Endothelial cell of umbilical vein (primary cell): ENCODE measurements around the gene LAMB2. TPM values are rescaled to one million over a fixed set of nuclear protein-coding genes. Genes with fewer than 3 reads are reported as not detected.

ENCODE experiments used
- BruUV-seq: library from RNA; stranded (reverse); fragments of 400-500 nt; replicated peaks from 2 replicates; lab custom pipeline; 2021; lab: Mats Ljungman, UMichigan
- CTCF ChIA-PET: fragments of 300-600, 350-600 bp; sonication (Branson Sonifier 250); formaldehyde crosslinking; loops from one replicate; lab custom pipeline; 2021; ENCODE audit warnings: antibody characterized with exemption, inconsistent platforms; lab: Charles Lee
- POLR2A ChIA-PET: fragments of 300-600, 350-600 bp; sonication (Branson Sonifier 250); formaldehyde crosslinking; loops from one replicate; lab custom pipeline; 2021; ENCODE audit warnings: antibody characterized with exemption, inconsistent platforms; lab: Charles Lee
- DNase-seq: peaks from one replicate; pipeline ENCODE4 v3.0.0-alpha.2; 2011; ENCODE audit warnings: low read depth, low spot score
- FAIRE-seq: peaks from 2 replicates; lab custom pipeline; 2011; peaks lifted over from hg19 to GRCh38; lab: Jason Lieb, UNC
- H2AFZ ChIP-seq: 2 replicates; pipeline ENCODE4 v1.6.0; 2012; ENCODE audit warnings: low read depth, low read length, control low read depth, inconsistent platforms
- H3K27ac ChIP-seq: 2 replicates; pipeline ENCODE4 v1.5.1; 2011; ENCODE audit warnings: low read depth, mild to moderate bottlenecking, control low read depth, low read length, moderate library complexity; ENCODE audit not compliant: insufficient read depth
- H3K27me3 ChIP-seq, 2 experiments: 2 replicates each; pipeline versions ENCODE4 v1.6.0 to v1.6.1; 2011; ENCODE audit warnings: low read length in 2 of 2, mixed read lengths in 1 of 2; ENCODE audit not compliant: control insufficient read depth in 2 of 2, insufficient read depth in 2 of 2
- H3K36me3 ChIP-seq, 2 experiments: 2 replicates in 1 of 2; 3 replicates in 1 of 2; pipeline ENCODE4 v1.5.1; 2011; ENCODE audit warnings: low read length in 2 of 2, mild to moderate bottlenecking in 1 of 2, moderate library complexity in 1 of 2; ENCODE audit not compliant: control insufficient read depth in 2 of 2, insufficient read depth in 2 of 2; ENCODE audit errors: extremely low read depth in 1 of 2
- H3K4me1 ChIP-seq: 3 replicates; pipeline ENCODE4 v1.5.1; 2011; ENCODE audit warnings: mild to moderate bottlenecking, low read length; ENCODE audit not compliant: control insufficient read depth, insufficient read depth; ENCODE audit errors: extremely low read depth
- H3K4me2 ChIP-seq: 2 replicates; pipeline ENCODE4 v1.6.1; 2011; ENCODE audit warnings: low read length, control low read depth, mixed read lengths; ENCODE audit not compliant: insufficient read depth
- H3K4me3 ChIP-seq, 3 experiments: fragments of 200-600 bp in 1 of 3; sonication (generic), shearing (Covaris generic) in 1 of 3; replicated peaks in 1 of 3; 2 replicates each; pipeline ENCODE4 v1.5.1; 2011 to 2016; ENCODE audit warnings: control low read depth in 3 of 3, low read length in 3 of 3, mild to moderate bottlenecking in 2 of 3, inconsistent platforms in 1 of 3, low read depth in 1 of 3, moderate library complexity in 1 of 3; ENCODE audit not compliant: insufficient read depth in 1 of 3
- H3K79me2 ChIP-seq: 2 replicates; pipeline ENCODE4 v1.6.0; 2012; ENCODE audit warnings: low read length, inconsistent platforms; ENCODE audit not compliant: control insufficient read depth, insufficient read depth
- H3K9ac ChIP-seq: replicated peaks from 2 replicates; pipeline ENCODE3; 2011; ENCODE audit warnings: low read length, control low read depth; ENCODE audit not compliant: insufficient read depth; ENCODE audit errors: extremely low read depth
- H3K9me1 ChIP-seq: replicated peaks from 3 replicates; pipeline ENCODE4 v1.6.0; 2011; ENCODE audit warnings: mild to moderate bottlenecking, low read length; ENCODE audit not compliant: control insufficient read depth, insufficient read depth; ENCODE audit errors: extremely low read depth
- H3K9me3 ChIP-seq: replicated peaks from 2 replicates; pipeline ENCODE4 v1.5.1; 2012; ENCODE audit warnings: low read length, inconsistent platforms; ENCODE audit not compliant: control insufficient read depth, insufficient read depth
- H4K20me1 ChIP-seq: replicated peaks from 2 replicates; pipeline ENCODE3; 2011; ENCODE audit warnings: mild to moderate bottlenecking, low read length; ENCODE audit not compliant: control insufficient read depth, insufficient read depth; ENCODE audit errors: extremely low read depth
- CTCF ChIP-seq, 2 donors: IDR thresholded peaks; 1 replicate in 1 of 2; 2 replicates in 1 of 2; pipeline ENCODE4 v1.5.1; 2011; ENCODE audit warnings: low read length in 2 of 2, mild to moderate bottlenecking in 2 of 2, moderate library complexity in 2 of 2, control low read depth in 1 of 2, inconsistent platforms in 1 of 2, low read depth in 1 of 2; ENCODE audit not compliant: insufficient read depth in 1 of 2; ENCODE audit errors: extremely low read depth in 1 of 2
- EZH2 ChIP-seq: IDR thresholded peaks from 2 replicates; pipeline ENCODE4 v1.6.1; 2012; ENCODE audit warnings: borderline replicate concordance, low read depth, mild to moderate bottlenecking, moderate library complexity, low read length, inconsistent platforms; ENCODE audit not compliant: severe bottlenecking
- FOS ChIP-seq: IDR thresholded peaks from 2 replicates; pipeline ENCODE4 v1.6.1; 2011; ENCODE audit warnings: mild to moderate bottlenecking, low read length, moderate library complexity, borderline replicate concordance; ENCODE audit not compliant: insufficient read depth
- GATA2 ChIP-seq: IDR thresholded peaks from 2 replicates; pipeline ENCODE4 v1.7.0; 2011; ENCODE audit warnings: low read depth, mild to moderate bottlenecking, moderate library complexity, mixed read lengths, low read length; ENCODE audit not compliant: insufficient read length, insufficient read depth
- JUN ChIP-seq: IDR thresholded peaks from 2 replicates; pipeline ENCODE4 v1.6.1; 2011; ENCODE audit warnings: borderline replicate concordance, low read depth; ENCODE audit not compliant: insufficient read length, insufficient read depth
- MAX ChIP-seq: IDR thresholded peaks from 2 replicates; pipeline ENCODE4 v1.6.1; 2011; ENCODE audit not compliant: insufficient read depth, insufficient read length
- MYC ChIP-seq: IDR thresholded peaks from one replicate; pipeline ENCODE4 v1.6.1; 2011; ENCODE audit warnings: mild to moderate bottlenecking, low read depth, low read length
- POLR2A ChIP-seq: IDR thresholded peaks from 2 replicates; pipeline ENCODE4 v1.6.1; 2012; ENCODE audit warnings: low read depth, mild to moderate bottlenecking, control low read depth, low read length
- POLR2AphosphoS5 ChIP-seq: IDR thresholded peaks from 2 replicates; pipeline ENCODE4 v1.6.1; 2012; ENCODE audit warnings: low read depth, mild to moderate bottlenecking, control low read depth, low read length, moderate library complexity; ENCODE audit not compliant: insufficient read depth
- dilution Hi-C: fragments of 300-500 bp; cut with MboI; formaldehyde crosslinking; loops from one replicate; pipeline ENCODE4 v1.15.0; 2019; ENCODE audit warnings: low sequenced_read_pairs; ENCODE audit not compliant: extremely low pct_ligation_motif_present
- intact Hi-C: fragments of 100-400 bp; cut with micrococcal nuclease; formaldehyde crosslinking; loops from one replicate; pipeline ENCODE4 v1.10.0; 2022
- microRNA-seq: library from miRNA; unstranded; fragments of <30 nt; microRNA quantifications from one replicate; pipeline ENCODE4 v1.2.0, GENCODE V29; 2021; ENCODE audit warnings: borderline number of aligned reads, borderline replicate concordance
- polyA plus RNA-seq, 4 experiments: library from polyadenylated mRNA; depleted of rRNA in 3 of 4; stranded (reverse) in 3 of 4; unstranded in 1 of 4; fragments of >200 nt; gene quantifications; 2 replicates each; pipeline versions ENCODE4 v1.2.1 to v1.2.3, GENCODE V29; 2011 to 2012; ENCODE audit warnings: missing spikeins in 1 of 4
- small RNA-seq: library from RNA; depleted of rRNA; stranded (forward); fragments of <200 nt; gene quantifications from one replicate; pipeline ENCODE3, GENCODE V24; 2012; ENCODE audit warnings: low replicate concordance, low read depth; ENCODE audit not compliant: insufficient read depth, insufficient read length
- total RNA-seq: library from RNA; stranded (reverse); gene quantifications from 2 replicates; pipeline ENCODE4 v1.2.3, GENCODE V29; 2021

LAMB2 gene
- total and polyA plus RNA-seq, 2 donors (not counting 3 experiments of a cell fraction or from before 2014, with no cell fraction given) = 423 to 764 TPM

- H3K27me3 ChIP-seq = no peaks in the 10 kb centered on the region
- no peaks in the 10 kb centered on the region for H3K9me3 ChIP-seq
- H3K4me2 ChIP-seq = no peak overlapping the region
- dilution Hi-C loops (no loop called here), intact Hi-C loops (loop anchor here (5.0 kb wide), 1 partner anchor 219 kb away; no protein-coding TSS in a partner anchor)
- POLR2A ChIA-PET = no interaction called here
- H3K9ac ChIP-seq = no peak overlapping the region
- H2AFZ ChIP-seq = no peak overlapping the region
- CTCF ChIA-PET = interaction anchor here (1.6 kb wide), 1 partner anchor 9 kb away, joined by 3 read pairs; no protein-coding TSS in a partner anchor
- H4K20me1 ChIP-seq = peaks cover 2% of the 10 kb centered on the region
- FAIRE-seq = no peak
- no TSS peak for BruUV-seq
- H3K4me3 ChIP-seq = no peak overlapping the region
- no peaks in the 10 kb centered on the region for H3K9me1 ChIP-seq
- H3K27ac ChIP-seq = no peak overlapping the region
- peaks cover 46% of the 10 kb centered on the region for H3K79me2 ChIP-seq
- TF ChIP-seq GATA2 (no peak), MYC (no peak), MAX (no peak), FOS (no peak), EZH2 (no peak), POLR2AphosphoS5 (no peak), POLR2A (no peak), JUN (no peak), CTCF (IDR thresholded peaks at IDR 0.05; ENCODE audit: extremely low read depth in 1 of 2, insufficient read depth in 1 of 2, low read depth in 1 of 2, low read length in 2 of 2) (no peak)
- DNase-seq = no peak
- H3K4me1 ChIP-seq = no peaks in the 10 kb centered on the region
- H3K36me3 ChIP-seq = peaks cover 8 to 35% of the 10 kb centered on the region in 2 experiments
Observed at GRCh38 chr3:49076116-49076515, 56.7 kb downstream of the LAMB2 start.

Small RNA genes within 50 kb of the gene (microRNA-seq; reads per million reads assigned to microRNA genes)
- gene MIR6890 = not detected

Small RNA genes within 50 kb of the gene (small RNA-seq; reads per million reads assigned to genes)
- gene RN7SL182P = not detected

Other genes starting within 250 kb of the LAMB2 start
- gene SLC25A20, start 234.2 kb downstream of the LAMB2 start, total RNA-seq = 7.9 and 8.4 TPM in 2 replicates
- 8.6 and 11.0 TPM in 2 replicates for gene SLC25A20, start 234.2 kb downstream of the LAMB2 start, polyA plus RNA-seq
- gene ARIH2, start 214.2 kb downstream of the LAMB2 start, total RNA-seq = 77.2 and 85.5 TPM in 2 replicates
- 58.2 and 59.7 TPM in 2 replicates for gene ARIH2, start 214.2 kb downstream of the LAMB2 start, polyA plus RNA-seq
- gene P4HTM, start 142.8 kb downstream of the LAMB2 start, total RNA-seq = 23.0 and 26.9 TPM in 2 replicates
- gene P4HTM, start 142.8 kb downstream of the LAMB2 start, polyA plus RNA-seq = 32.7 and 37.9 TPM in 2 replicates
- 161 and 192 TPM in 2 replicates for gene WDR6, start 125.7 kb downstream of the LAMB2 start, total RNA-seq
- gene WDR6, start 125.7 kb downstream of the LAMB2 start, polyA plus RNA-seq = 319 and 337 TPM in 2 replicates
- gene DALRD3, start 114.5 kb downstream of the LAMB2 start, total RNA-seq = 20.4 and 22.7 TPM in 2 replicates
- 60.8 and 66.0 TPM in 2 replicates for gene DALRD3, start 114.5 kb downstream of the LAMB2 start, polyA plus RNA-seq
- 74.5 and 91.1 TPM in 2 replicates for gene NDUFAF3, start 110.9 kb downstream of the LAMB2 start, total RNA-seq
- gene NDUFAF3, start 110.9 kb downstream of the LAMB2 start, polyA plus RNA-seq = 91.4 and 140 TPM in 2 replicates
- gene IMPDH2, start 103.7 kb downstream of the LAMB2 start, total RNA-seq = 189 and 195 TPM in 2 replicates
- 134 and 167 TPM in 2 replicates for gene IMPDH2, start 103.7 kb downstream of the LAMB2 start, polyA plus RNA-seq
- 106 and 116 TPM in 2 replicates for gene QRICH1, start 39.0 kb downstream of the LAMB2 start, total RNA-seq
- 89.6 and 89.7 TPM in 2 replicates for gene QRICH1, start 39.0 kb downstream of the LAMB2 start, polyA plus RNA-seq
- 261 and 285 TPM in 2 replicates for gene QARS1, start 28.3 kb downstream of the LAMB2 start, total RNA-seq
- gene QARS1, start 28.3 kb downstream of the LAMB2 start, polyA plus RNA-seq = 434 and 477 TPM in 2 replicates
- gene USP19, start 12.2 kb downstream of the LAMB2 start, total RNA-seq = 39.1 and 42.2 TPM in 2 replicates
- 31.3 and 36.8 TPM in 2 replicates for gene USP19, start 12.2 kb downstream of the LAMB2 start, polyA plus RNA-seq
- 20.3 and 23.5 TPM in 2 replicates for gene CCDC71, start 33.3 kb upstream of the LAMB2 start, total RNA-seq
- gene CCDC71, start 33.3 kb upstream of the LAMB2 start, polyA plus RNA-seq = 41.6 and 48.7 TPM in 2 replicates
- 22.9 and 36.0 TPM in 2 replicates for gene KLHDC8B, start 38.5 kb upstream of the LAMB2 start, total RNA-seq
- 70.1 and 77.8 TPM in 2 replicates for gene KLHDC8B, start 38.5 kb upstream of the LAMB2 start, polyA plus RNA-seq
- 3.9 and 5.6 TPM in 2 replicates for gene C3orf62, start 144.2 kb upstream of the LAMB2 start, total RNA-seq
- gene C3orf62, start 144.2 kb upstream of the LAMB2 start, polyA plus RNA-seq = 1.8 and 2.8 TPM in 2 replicates
- 61.3 and 63.0 TPM in 2 replicates for gene USP4, start 207.0 kb upstream of the LAMB2 start, total RNA-seq
- 33.9 and 39.1 TPM in 2 replicates for gene USP4, start 207.0 kb upstream of the LAMB2 start, polyA plus RNA-seq
- gene GPX1, start 225.3 kb upstream of the LAMB2 start, total RNA-seq = 427 and 461 TPM in 2 replicates
- gene GPX1, start 225.3 kb upstream of the LAMB2 start, polyA plus RNA-seq = 1,348 and 1,830 TPM in 2 replicates